ENCODE data around the gene TMEM179.

- TF ChIP-seq, protein P1, sequence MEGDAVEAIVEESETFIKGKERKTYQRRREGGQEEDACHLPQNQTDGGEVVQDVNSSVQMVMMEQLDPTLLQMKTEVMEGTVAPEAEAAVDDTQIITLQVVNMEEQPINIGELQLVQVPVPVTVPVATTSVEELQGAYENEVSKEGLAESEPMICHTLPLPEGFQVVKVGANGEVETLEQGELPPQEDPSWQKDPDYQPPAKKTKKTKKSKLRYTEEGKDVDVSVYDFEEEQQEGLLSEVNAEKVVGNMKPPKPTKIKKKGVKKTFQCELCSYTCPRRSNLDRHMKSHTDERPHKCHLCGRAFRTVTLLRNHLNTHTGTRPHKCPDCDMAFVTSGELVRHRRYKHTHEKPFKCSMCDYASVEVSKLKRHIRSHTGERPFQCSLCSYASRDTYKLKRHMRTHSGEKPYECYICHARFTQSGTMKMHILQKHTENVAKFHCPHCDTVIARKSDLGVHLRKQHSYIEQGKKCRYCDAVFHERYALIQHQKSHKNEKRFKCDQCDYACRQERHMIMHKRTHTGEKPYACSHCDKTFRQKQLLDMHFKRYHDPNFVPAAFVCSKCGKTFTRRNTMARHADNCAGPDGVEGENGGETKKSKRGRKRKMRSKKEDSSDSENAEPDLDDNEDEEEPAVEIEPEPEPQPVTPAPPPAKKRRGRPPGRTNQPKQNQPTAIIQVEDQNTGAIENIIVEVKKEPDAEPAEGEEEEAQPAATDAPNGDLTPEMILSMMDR (IDR thresholded peaks at IDR 0.05), result no peak
- TF ChIP-seq EP300 (IDR thresholded peaks at IDR 0.05) (no peak), POLR2A (IDR thresholded peaks at IDR 0.05) (no peak)
Measured at GRCh38 chr14:104602933-104603325, 1.6 kb downstream of the TMEM179 start.
